DOHH2 (cell line): ENCODE data around the gene IRS2.

Source experiments
- H3F3A ChIP-seq: fragments of 200-600 bp; sonication (generic), shearing (Covaris generic); 2 replicates; pipeline ENCODE4 v1.6.0; 2016; ENCODE audit warnings: antibody characterized with exemption, mild to moderate bottlenecking; ENCODE audit not compliant: control insufficient read depth, insufficient read depth
- H3K27ac ChIP-seq: fragments of 200-600 bp; sonication (generic); 2 replicates; pipeline ENCODE4 v1.5.1; 2014; ENCODE audit warnings: low read depth, mild to moderate bottlenecking, low read length, moderate library complexity
- H3K27me3 ChIP-seq: fragments of 200-600 bp; sonication (generic); 2 replicates; pipeline ENCODE4 v1.6.1; 2014; ENCODE audit warnings: mild to moderate bottlenecking, low read length, mixed read lengths; ENCODE audit not compliant: control insufficient read depth
- H3K36me3 ChIP-seq: fragments of 200-600 bp; sonication (generic); 2 replicates; pipeline ENCODE4 v1.6.1; 2014; ENCODE audit warnings: mild to moderate bottlenecking, low read length, moderate library complexity, mixed read lengths; ENCODE audit not compliant: control insufficient read depth
- H3K4me1 ChIP-seq: fragments of 200-600 bp; sonication (generic); 2 replicates; pipeline ENCODE4 v1.6.1; 2014; ENCODE audit warnings: mild to moderate bottlenecking, low read length, mixed read lengths; ENCODE audit not compliant: control insufficient read depth
- H3K4me2 ChIP-seq: fragments of 200-600 bp; sonication (generic); 2 replicates; pipeline ENCODE4 v1.6.0; 2014; ENCODE audit warnings: mild to moderate bottlenecking, low read length, moderate library complexity
- H3K4me3 ChIP-seq: fragments of 200-600 bp; sonication (generic); 2 replicates; pipeline ENCODE4 v1.5.1; 2014; ENCODE audit warnings: mild to moderate bottlenecking, low read length, mixed read lengths
- H3K79me2 ChIP-seq: fragments of 200-600 bp; sonication (generic); 2 replicates; pipeline ENCODE4 v1.6.1; 2014; ENCODE audit warnings: mild to moderate bottlenecking, low read length, mixed read lengths; ENCODE audit not compliant: control insufficient read depth
- H3K9me2 ChIP-seq: fragments of 200-600 bp; sonication (generic); replicated peaks from 2 replicates; pipeline ENCODE4 v1.6.1; 2014; ENCODE audit warnings: mild to moderate bottlenecking, low read length, mixed read lengths; ENCODE audit not compliant: control insufficient read depth
- H3K9me3 ChIP-seq: fragments of 200-600 bp; sonication (generic); 2 replicates; pipeline ENCODE4 v1.6.1; 2014; ENCODE audit warnings: antibody characterized with exemption, low read length, mixed read lengths; ENCODE audit not compliant: control insufficient read depth, insufficient read depth
- H4K20me1 ChIP-seq: fragments of 200-600 bp; sonication (generic); 2 replicates; pipeline ENCODE4 v1.6.0; 2014; ENCODE audit warnings: low read depth, mild to moderate bottlenecking, antibody characterized with exemption, low read length, moderate library complexity; ENCODE audit not compliant: control insufficient read depth, insufficient read depth
- EZH2phosphoT487 ChIP-seq: fragments of 200-600 bp; sonication (generic); IDR thresholded peaks from 2 replicates; pipeline ENCODE4 v1.6.1; 2017; ENCODE audit warnings: borderline replicate concordance, mild to moderate bottlenecking, antibody characterized with exemption, low read length, moderate library complexity, mixed read lengths
- TF ChIP-seq, protein P1 (sequence below): fragments of 200-600 bp; sonication (generic); IDR thresholded peaks from one replicate; pipeline ENCODE4 v1.5.1; 2014; ENCODE audit warnings: antibody characterized with exemption, mild to moderate bottlenecking, low read depth, low read length; ENCODE audit not compliant: poor library complexity, severe bottlenecking

Gene IRS2

GRCh38 chr13:109764045-109764444, 22.3 kb downstream of the IRS2 start:
- no peak overlapping the region for H3K4me2 ChIP-seq

GRCh38 chr13:109762791-109763190, 23.6 kb downstream of the IRS2 start:
- no peaks in the 10 kb centered on the region for H3K27me3 ChIP-seq
- no peaks in the 10 kb centered on the region for H3K9me2 ChIP-seq
- no peak overlapping the region for H3K4me2 ChIP-seq
- no peaks in the 10 kb centered on the region for H3K9me3 ChIP-seq
- no peaks in the 10 kb centered on the region for H4K20me1 ChIP-seq
- H3K79me2 ChIP-seq: no peaks in the 10 kb centered on the region
- TF ChIP-seq EZH2phosphoT487: no peak
- TF ChIP-seq, protein P1, sequence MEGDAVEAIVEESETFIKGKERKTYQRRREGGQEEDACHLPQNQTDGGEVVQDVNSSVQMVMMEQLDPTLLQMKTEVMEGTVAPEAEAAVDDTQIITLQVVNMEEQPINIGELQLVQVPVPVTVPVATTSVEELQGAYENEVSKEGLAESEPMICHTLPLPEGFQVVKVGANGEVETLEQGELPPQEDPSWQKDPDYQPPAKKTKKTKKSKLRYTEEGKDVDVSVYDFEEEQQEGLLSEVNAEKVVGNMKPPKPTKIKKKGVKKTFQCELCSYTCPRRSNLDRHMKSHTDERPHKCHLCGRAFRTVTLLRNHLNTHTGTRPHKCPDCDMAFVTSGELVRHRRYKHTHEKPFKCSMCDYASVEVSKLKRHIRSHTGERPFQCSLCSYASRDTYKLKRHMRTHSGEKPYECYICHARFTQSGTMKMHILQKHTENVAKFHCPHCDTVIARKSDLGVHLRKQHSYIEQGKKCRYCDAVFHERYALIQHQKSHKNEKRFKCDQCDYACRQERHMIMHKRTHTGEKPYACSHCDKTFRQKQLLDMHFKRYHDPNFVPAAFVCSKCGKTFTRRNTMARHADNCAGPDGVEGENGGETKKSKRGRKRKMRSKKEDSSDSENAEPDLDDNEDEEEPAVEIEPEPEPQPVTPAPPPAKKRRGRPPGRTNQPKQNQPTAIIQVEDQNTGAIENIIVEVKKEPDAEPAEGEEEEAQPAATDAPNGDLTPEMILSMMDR: no peak
- no peaks in the 10 kb centered on the region for H3K4me1 ChIP-seq
- no peaks in the 10 kb centered on the region for H3K36me3 ChIP-seq
- no peak overlapping the region for H3K27ac ChIP-seq
- H3K4me3 ChIP-seq: no peak overlapping the region
- H3F3A ChIP-seq: no peaks in the 10 kb centered on the region

More at GRCh38 chr13:109764045-109764444, 22.3 kb downstream of the IRS2 start:
- no peaks in the 10 kb centered on the region for H3K27me3 ChIP-seq
- H3K27ac ChIP-seq: no peak overlapping the region
- H3K4me1 ChIP-seq: no peaks in the 10 kb centered on the region
- no peaks in the 10 kb centered on the region for H3K9me2 ChIP-seq
- H3K79me2 ChIP-seq: no peaks in the 10 kb centered on the region
- H3F3A ChIP-seq: no peaks in the 10 kb centered on the region
- H3K9me3 ChIP-seq: no peaks in the 10 kb centered on the region
- no peaks in the 10 kb centered on the region for H4K20me1 ChIP-seq
- H3K36me3 ChIP-seq: no peaks in the 10 kb centered on the region
- H3K4me3 ChIP-seq: no peak overlapping the region
- TF ChIP-seq, protein P1: no peak
- no peak for TF ChIP-seq EZH2phosphoT487

- Histone ChIP-seq H3K9me2 (no peaks in the 10 kb centered on the region), H3K4me1 (no peaks in the 10 kb centered on the region), H3K27ac (no peak overlapping the region), H4K20me1 (no peaks in the 10 kb centered on the region), H3K36me3 (no peaks in the 10 kb centered on the region), H3K4me2 (no peak overlapping the region), H3F3A (no peaks in the 10 kb centered on the region), H3K9me3 (no peaks in the 10 kb centered on the region), H3K4me3 (no peak overlapping the region), H3K79me2 (no peaks in the 10 kb centered on the region), H3K27me3 (no peaks in the 10 kb centered on the region)
- TF ChIP-seq EZH2phosphoT487: no peak
- TF ChIP-seq, protein P1: no peak
Measured at GRCh38 chr13:109761695-109762094, 24.7 kb downstream of the IRS2 start.

GRCh38 chr13:109760951-109761350, 25.4 kb downstream of the IRS2 start:
- Histone ChIP-seq H3K4me3 (no peak overlapping the region), H3K4me2 (no peak overlapping the region), H3K79me2 (no peaks in the 10 kb centered on the region), H3K9me3 (no peaks in the 10 kb centered on the region), H3K36me3 (no peaks in the 10 kb centered on the region), H3K4me1 (no peaks in the 10 kb centered on the region), H4K20me1 (no peaks in the 10 kb centered on the region), H3F3A (no peaks in the 10 kb centered on the region), H3K27me3 (no peaks in the 10 kb centered on the region), H3K27ac (no peak overlapping the region), H3K9me2 (no peaks in the 10 kb centered on the region)
- TF ChIP-seq EZH2phosphoT487: no peak
- TF ChIP-seq, protein P1: no peak
